Keratinocyte (primary cell): ENCODE measurements around the gene PTPRN2.

Source experiments
- CTCF ChIP-seq, 3 experiments: IDR thresholded peaks in 1 of 3; conservative IDR thresholded peaks in 1 of 3; optimal IDR thresholded peaks in 1 of 3; 2 replicates in 2 of 3; 3 replicates in 1 of 3; pipeline versions ENCODE3 to v1.5.1; 2011; ENCODE audit warnings: low read length in 3 of 3, mild to moderate bottlenecking in 3 of 3, moderate library complexity in 2 of 3, control low read depth in 1 of 3, inconsistent platforms in 1 of 3; ENCODE audit not compliant: insufficient read depth in 2 of 3; ENCODE audit errors: extremely low read depth in 1 of 3
- EZH2 ChIP-seq: IDR thresholded peaks from one replicate; pipeline ENCODE4 v1.6.1; 2012; ENCODE audit warnings: inconsistent platforms, mild to moderate bottlenecking, low read length, moderate library complexity

- TF ChIP-seq EZH2: no peak
- no peak for TF ChIP-seq CTCF (optimal IDR thresholded peaks at IDR 0.05 in 1 of 3, IDR thresholded peaks at IDR 0.05 in 1 of 3, conservative IDR thresholded peaks at IDR 0.05 in 1 of 3; ENCODE audit: extremely low read depth in 1 of 3, insufficient read depth in 2 of 3, low read length in 3 of 3)
These were observed 1042.0 kb downstream of the PTPRN2 start for GRCh38 chr7:157545681-157546060.
